ENCODE results near the gene TLR1.

TLR1 gene

DNA sequence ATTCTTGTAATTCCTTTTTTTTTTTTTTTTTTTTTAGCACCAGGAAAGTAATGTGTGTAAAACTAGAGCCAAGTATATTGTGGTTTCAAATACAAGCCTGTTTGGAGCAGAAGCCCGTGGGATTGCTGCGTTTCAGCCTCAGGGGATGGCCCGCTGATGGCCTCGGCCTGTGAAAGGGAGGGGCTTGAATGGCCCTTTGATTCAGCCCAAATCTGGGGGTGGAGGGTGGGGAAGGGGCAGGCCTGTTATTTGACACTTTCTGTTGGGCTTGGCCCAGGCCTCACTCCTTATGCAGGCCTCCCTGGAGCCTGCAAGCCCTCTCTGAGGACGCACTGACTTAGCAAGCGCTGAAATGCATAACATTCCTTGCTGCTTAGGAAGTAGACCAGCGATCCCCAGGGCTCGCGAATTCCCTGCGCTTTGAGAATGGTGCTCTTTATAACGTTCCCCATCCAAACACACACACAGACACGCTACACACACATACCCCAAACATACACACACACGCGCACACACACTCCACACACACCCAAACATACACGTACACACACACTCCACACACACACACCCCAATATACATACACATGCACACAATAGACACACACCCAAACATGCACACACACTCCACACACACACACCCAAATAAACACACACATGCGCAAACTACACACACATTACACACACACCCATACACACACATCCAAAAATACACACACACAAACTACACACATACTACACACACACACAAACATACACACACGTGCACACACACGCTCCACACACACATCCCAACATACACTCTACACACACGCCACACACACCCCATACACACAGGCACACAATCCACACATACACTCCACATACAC lies 51.4 kb downstream of the TLR1 start:
- H3K9me3 Mint-ChIP-seq = peaks cover 5% of the 10 kb centered on the region
- H3K27me3 Mint-ChIP-seq = no peaks in the 10 kb centered on the region
- DNase-seq (ENCODE audit: low spot score in 2 of 2) (no peak), ATAC-seq (ENCODE audit: low read depth) (no peak)
- H3K4me1 Mint-ChIP-seq = peaks cover 3% of the 10 kb centered on the region
- H3K4me3 Mint-ChIP-seq = no peak overlapping the region
- no peak overlapping the region for H3K27ac Mint-ChIP-seq
- peaks cover 5% of the 10 kb centered on the region for H3K36me3 Mint-ChIP-seq

DNA sequence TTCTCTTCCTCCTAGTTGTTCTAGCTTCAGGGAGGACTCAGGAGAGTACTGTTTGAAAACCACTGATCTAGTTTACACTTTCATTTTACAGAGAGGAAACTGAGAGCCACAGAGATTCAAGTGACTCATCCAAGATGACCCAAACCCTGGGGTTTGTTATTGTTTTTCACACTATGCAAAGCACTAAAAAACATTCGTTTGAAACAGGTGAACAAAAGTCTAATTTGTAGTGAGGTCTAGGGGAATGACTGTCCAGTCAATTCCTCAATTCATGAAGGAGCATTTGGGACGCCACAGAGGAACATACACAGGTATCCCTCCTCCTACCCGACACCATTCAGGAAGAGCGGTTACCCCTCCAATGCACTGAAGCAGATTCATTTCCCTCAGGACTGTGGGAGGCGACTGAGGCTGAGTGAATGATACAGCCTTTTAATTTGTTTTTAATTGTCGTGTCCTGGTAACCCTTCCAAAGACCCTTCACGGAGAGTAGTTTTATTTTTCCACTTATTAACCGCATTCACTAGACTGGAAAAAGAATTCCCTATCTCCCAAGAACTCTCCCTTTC lies 52.1 kb downstream of the TLR1 start:
- Mint-ChIP-seq H3K36me3 (peaks cover 5% of the 10 kb centered on the region), H3K4me3 (no peak overlapping the region), H3K4me1 (peaks cover 3% of the 10 kb centered on the region), H3K27me3 (no peaks in the 10 kb centered on the region), H3K9me3 (peaks cover 6% of the 10 kb centered on the region), H3K27ac (no peak overlapping the region)
- ATAC-seq (ENCODE audit: low read depth) (peak; percentile 35), DNase-seq (ENCODE audit: low spot score in 2 of 2) (no peak)

DNA sequence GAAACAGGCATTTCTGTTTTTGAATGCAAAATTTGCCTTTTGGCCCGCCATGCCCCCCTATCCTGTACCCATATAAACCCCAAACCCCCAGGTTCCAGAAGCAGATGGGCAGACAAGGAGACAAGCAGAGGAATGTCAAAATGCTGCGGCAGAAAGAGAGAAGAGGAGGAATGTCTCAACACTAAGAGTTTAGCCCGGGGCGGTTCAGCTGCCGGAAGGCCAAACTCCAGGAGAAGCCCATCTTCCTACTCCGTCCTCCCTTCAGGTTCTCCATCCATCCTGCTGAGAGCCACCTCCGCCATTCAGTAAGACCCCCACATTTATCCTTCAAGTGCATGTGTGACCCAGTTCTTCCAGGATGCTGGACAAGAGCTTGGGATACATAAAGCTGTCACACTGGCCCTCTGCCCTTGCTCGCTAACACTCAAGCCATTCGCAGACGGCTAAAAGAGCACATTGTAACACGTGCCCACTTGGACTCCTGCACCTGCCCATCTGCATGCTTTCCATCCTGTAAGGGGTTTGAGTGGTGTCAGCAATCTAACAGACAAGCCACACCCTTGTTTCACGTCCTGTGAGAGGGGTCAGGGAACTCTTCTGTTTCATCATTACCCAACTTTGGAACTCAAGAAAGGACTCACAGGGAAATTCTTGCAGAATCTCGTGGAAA lies 53.1 kb downstream of the TLR1 start:
- H3K27me3 Mint-ChIP-seq = no peaks in the 10 kb centered on the region
- no peak overlapping the region for H3K4me3 Mint-ChIP-seq
- DNase-seq (ENCODE audit: low spot score in 2 of 2) (no peak), ATAC-seq (ENCODE audit: low read depth) (no peak)
- H3K9me3 Mint-ChIP-seq = peaks cover 12% of the 10 kb centered on the region
- peaks cover 10% of the 10 kb centered on the region for H3K36me3 Mint-ChIP-seq
- peaks cover 3% of the 10 kb centered on the region for H3K4me1 Mint-ChIP-seq
- no peak overlapping the region for H3K27ac Mint-ChIP-seq

DNA sequence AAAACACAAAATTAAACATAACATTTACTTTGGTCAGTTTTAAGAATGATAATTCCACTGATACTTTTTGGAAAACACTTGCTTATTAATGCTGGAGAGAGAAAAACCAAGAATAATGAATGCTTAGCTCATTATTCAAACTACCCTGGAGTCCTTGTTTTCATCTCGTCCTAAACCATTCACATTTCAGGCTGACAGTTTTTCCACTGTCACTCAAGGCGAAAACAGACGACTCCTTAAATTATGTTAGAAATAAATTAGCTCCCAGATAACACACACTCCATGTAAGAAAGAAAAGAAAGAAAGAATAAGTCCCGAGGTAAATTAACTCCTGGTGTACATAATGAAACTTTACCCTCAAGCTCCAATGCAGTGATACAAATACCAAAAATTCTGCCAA lies 55.3 kb downstream of the TLR1 start:
- no peak for ATAC-seq (ENCODE audit: low read depth)
- H3K9me3 Mint-ChIP-seq = peaks cover 12% of the 10 kb centered on the region
- peaks cover 3% of the 10 kb centered on the region for H3K4me1 Mint-ChIP-seq
- DNase-seq (ENCODE audit: low spot score in 2 of 2) = no peak
- H3K36me3 Mint-ChIP-seq = peaks cover 10% of the 10 kb centered on the region
- no peak overlapping the region for H3K27ac Mint-ChIP-seq
- no peak overlapping the region for H3K4me3 Mint-ChIP-seq
- no peaks in the 10 kb centered on the region for H3K27me3 Mint-ChIP-seq

DNA sequence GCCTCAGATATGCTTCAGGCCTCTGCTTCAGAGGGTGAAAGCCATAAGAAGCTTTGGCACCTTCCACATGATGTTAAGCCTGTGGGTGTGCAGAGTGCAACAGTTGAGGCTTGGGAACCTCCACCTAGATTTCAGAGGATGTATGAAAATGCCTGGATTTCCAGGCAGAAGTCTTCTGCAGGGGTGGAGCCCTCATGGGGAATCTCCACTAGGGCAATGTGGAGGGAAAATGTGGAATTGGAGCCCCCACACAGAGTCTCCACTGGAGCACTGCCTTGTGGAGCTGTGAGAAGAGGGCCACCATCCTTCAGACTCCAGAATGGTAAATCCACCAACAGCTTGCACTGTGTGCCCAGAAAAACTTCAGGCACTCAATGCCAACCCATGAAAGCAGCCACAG lies 57.0 kb downstream of the TLR1 start:
- DNase-seq (ENCODE audit: low spot score in 2 of 2) (no peak), ATAC-seq (ENCODE audit: low read depth) (no peak)
- no peak overlapping the region for H3K27ac Mint-ChIP-seq
- no peak overlapping the region for H3K4me3 Mint-ChIP-seq
- peaks cover 12% of the 10 kb centered on the region for H3K9me3 Mint-ChIP-seq
- H3K4me1 Mint-ChIP-seq = peaks cover 7% of the 10 kb centered on the region
- H3K27me3 Mint-ChIP-seq = no peaks in the 10 kb centered on the region
- peaks cover 10% of the 10 kb centered on the region for H3K36me3 Mint-ChIP-seq
